ENCODE measurements around the gene NDFIP2. TPM values are rescaled to one million over a fixed set of nuclear protein-coding genes. Genes with fewer than 3 reads are reported as not detected.
A peak's percentile ranks its signal among the peaks of the same experiment; 100 is the strongest.

The NDFIP2 gene
- polyA plus RNA-seq, 2 of the 4 experiments (the other 2 are of a cell fraction): 23.2 to 39.9 TPM

- Histone ChIP-seq H3K4me3 (no peak overlapping the region), H3K4me2 (no peak overlapping the region), H3K27ac (no peak overlapping the region), H3K4me1 (no peaks in the 10 kb centered on the region), H3K9me3 (no peaks in the 10 kb centered on the region)
- ChIA-PET POLR2A (no interaction called here), CTCF (no interaction called here)
- ATAC-seq: no peak
- no peak for FAIRE-seq
- whole genome bisulfite sequencing (ENCODE audit: missing lambda C conversion rate): 0% methylated on average over 1 of the region's 1 CpG
- TF ChIP-seq RNF2 (IDR thresholded peaks at IDR 0.05; ENCODE audit: borderline replicate concordance, low read depth) (no peak), ZFP36 (IDR thresholded peaks at IDR 0.05; ENCODE audit: borderline replicate concordance, partially characterized antibody) (no peak), PBX3 (IDR thresholded peaks at IDR 0.05) (no peak), EP300 (IDR thresholded peaks at IDR 0.05) (no peak), MYC (IDR thresholded peaks at IDR 0.05; ENCODE audit: borderline replicate concordance, low read length) (no peak), KDM5A (IDR thresholded peaks at IDR 0.05) (no peak), SREBF2 (IDR thresholded peaks at IDR 0.05) (no peak), ESRRA (IDR thresholded peaks at IDR 0.05; ENCODE audit: borderline replicate concordance, low read length) (no peak), CHD4 (IDR thresholded peaks at IDR 0.05; ENCODE audit: borderline replicate concordance) (no peak), CEBPB (IDR thresholded peaks at IDR 0.05) (no peak), JUN (IDR thresholded peaks at IDR 0.05) (no peak), NPAS2 (CRISPR knock-in tag; IDR thresholded peaks at IDR 0.05; ENCODE audit: borderline replicate concordance) (no peak), EHF (CRISPR knock-in tag; IDR thresholded peaks at IDR 0.05) (no peak), NFE2L2 (conservative IDR thresholded peaks at IDR 0.05; ENCODE audit: low read length) (no peak), ZC3H11A (IDR thresholded peaks at IDR 0.05) (no peak), HOXB5 (CRISPR knock-in tag; IDR thresholded peaks at IDR 0.05) (no peak), GATA3 (IDR thresholded peaks at IDR 0.05; ENCODE audit: borderline replicate concordance) (no peak), EHMT2 (IDR thresholded peaks at IDR 0.05; ENCODE audit: low read depth) (no peak), RFX5 (IDR thresholded peaks at IDR 0.05) (no peak), KDM1A (IDR thresholded peaks at IDR 0.05; ENCODE audit: low read depth) (no peak)
- no peak for DNase-seq (ENCODE audit: low read depth in 1 of 2, low spot score in 1 of 2)
Observed at GRCh38 chr13:79585033-79585432, 104.1 kb downstream of the NDFIP2 start.

GRCh38 chr13:79589603-79590393 lies 108.8 kb downstream of the NDFIP2 start:
- no peak overlapping the region for H3K27ac ChIP-seq
- no peak for DNase-seq (ENCODE audit: low read depth in 1 of 2, low spot score in 1 of 2)
- no peak for TF ChIP-seq TFCP2L1 (CRISPR knock-in tag; IDR thresholded peaks at IDR 0.05)
- TF ChIP-seq MAFK (IDR thresholded peaks at IDR 0.05; ENCODE audit: partially characterized antibody): no peak
- no peak for TF ChIP-seq ESRRA (IDR thresholded peaks at IDR 0.05; ENCODE audit: borderline replicate concordance, low read length)
- TF ChIP-seq EHMT2 (IDR thresholded peaks at IDR 0.05; ENCODE audit: low read depth): no peak
- TF ChIP-seq JUNB (IDR thresholded peaks at IDR 0.05): no peak
- no peak for TF ChIP-seq USF2 (IDR thresholded peaks at IDR 0.05)
- no peak for TF ChIP-seq EHF (CRISPR knock-in tag; IDR thresholded peaks at IDR 0.05)
- TF ChIP-seq ELK1 (IDR thresholded peaks at IDR 0.05; ENCODE audit: low read depth, low read length): no peak
- no peak for TF ChIP-seq KDM5A (IDR thresholded peaks at IDR 0.05)
- no peak for TF ChIP-seq RNF2 (IDR thresholded peaks at IDR 0.05; ENCODE audit: borderline replicate concordance, low read depth)
- TF ChIP-seq ZFP36 (IDR thresholded peaks at IDR 0.05; ENCODE audit: borderline replicate concordance, partially characterized antibody): no peak
- no peak for TF ChIP-seq HMGXB4 (CRISPR knock-in tag; IDR thresholded peaks at IDR 0.05; ENCODE audit: borderline replicate concordance)
- TF ChIP-seq RCOR1 (IDR thresholded peaks at IDR 0.05; ENCODE audit: low read depth, low read length): no peak
- no peak for TF ChIP-seq PBX3 (IDR thresholded peaks at IDR 0.05)
- H3K4me3 ChIP-seq: no peak overlapping the region
- ATAC-seq: no peak; a peak in 1 of 6 replicates
- no peaks in the 10 kb centered on the region for H3K9me3 ChIP-seq
- POLR2A ChIA-PET: no interaction called here
- no peak for FAIRE-seq
- H3K4me2 ChIP-seq: peak overlapping the region; percentile 4; the same call in 1 of the 3 replicates
- no peaks in the 10 kb centered on the region for H3K4me1 ChIP-seq
- WGBS (ENCODE audit: missing lambda C conversion rate): 33% methylated on average over 7 of the region's 7 CpGs
- CTCF ChIA-PET: no interaction called here

Measured in A549 (cell line).